Dermis microvascular lymphatic vessel endothelial cell (primary cell): ENCODE results near the gene SCP2. TPM values are rescaled to one million over a fixed set of nuclear protein-coding genes. Genes with fewer than 3 reads are reported as not detected.
"Not testable (repeated sequence)": the region's sequence is repeated elsewhere in the genome, so short reads cannot be mapped to it uniquely, and the experiment has no call there.

ENCODE experiments used
- DNase-seq, 2 donors: peaks; one replicate each; pipeline versions ENCODE4 v3.0.0 to v3.0.0-alpha.2; 2010; ENCODE audit warnings: low read depth in 2 of 2
- total RNA-seq: library from RNA; depleted of rRNA; stranded (reverse); fragments of >200 nt; gene quantifications from 2 replicates; pipeline ENCODE4 v1.2.1, GENCODE V29; 2014

The SCP2 gene
- total RNA-seq, 1 donor from 2014 or later, result 100 TPM

- no peak for DNase-seq
Measured at GRCh38 chr1:52916241-52916975, 10.7 kb upstream of the SCP2 start.

- DNase-seq, result no peak
Measured at GRCh38 chr1:52917156-52917555, 9.9 kb upstream of the SCP2 start.

- no peak for DNase-seq
Measured at GRCh38 chr1:52917581-52917980, 9.5 kb upstream of the SCP2 start.

GRCh38 chr1:52918201-52918600 lies 8.9 kb upstream of the SCP2 start:
- DNase-seq, result no peak

- DNase-seq, result no peak
Measured at GRCh38 chr1:52919051-52919722, 7.9 kb upstream of the SCP2 start.

GRCh38 chr1:52919723-52920483 lies 7.2 kb upstream of the SCP2 start:
- no peak for DNase-seq

GRCh38 chr1:52920791-52921291 lies 6.2 kb upstream of the SCP2 start:
- DNase-seq, result no peak

GRCh38 chr1:52925571-52926005 lies 1.5 kb upstream of the SCP2 start:
- DNase-seq, result no peak

- no peak for DNase-seq
Measured at GRCh38 chr1:52926864-52927211, 238 bp upstream of the SCP2 start.

- DNase-seq, result no peak
Measured at GRCh38 chr1:52928015-52928404, 934 bp downstream of the SCP2 start.

GRCh38 chr1:52929019-52929418 lies 1.9 kb downstream of the SCP2 start:
- no peak for DNase-seq

- DNase-seq, result no peak
Measured at GRCh38 chr1:52937433-52938182, 10.5 kb downstream of the SCP2 start.

GRCh38 chr1:52938183-52938451 lies 11.0 kb downstream of the SCP2 start:
- no peak for DNase-seq

GRCh38 chr1:52943876-52944416 lies 16.9 kb downstream of the SCP2 start:
- no peak for DNase-seq

GRCh38 chr1:52944566-52944965 lies 17.5 kb downstream of the SCP2 start:
- no peak for DNase-seq

- no peak for DNase-seq
Measured at GRCh38 chr1:52947490-52947889, 20.4 kb downstream of the SCP2 start.

GRCh38 chr1:52949602-52950001 lies 22.5 kb downstream of the SCP2 start:
- not testable (repeated sequence) for DNase-seq

- no peak for DNase-seq
Measured at GRCh38 chr1:52952112-52952511, 25.0 kb downstream of the SCP2 start.

- peak; percentile 43 to 70 for DNase-seq
Measured at GRCh38 chr1:52955129-52955970, 28.3 kb downstream of the SCP2 start.

GRCh38 chr1:52963101-52963500 lies 36.0 kb downstream of the SCP2 start:
- DNase-seq, result no peak

- DNase-seq, result no peak
Measured at GRCh38 chr1:52967666-52968065, 40.6 kb downstream of the SCP2 start.
